HEK293 (cell line): ENCODE data around the gene CHID1.

ENCODE experiments used
- CTCF ChIP-seq: fragments of 450-650 bp; formaldehyde crosslinking; IDR thresholded peaks from 2 replicates; pipeline ENCODE4 v1.5.1; 2016; ENCODE audit warnings: missing biosample characterization, missing genetic modification characterization
- KLF9 ChIP-seq: fragments of 450-650 bp; formaldehyde crosslinking; IDR thresholded peaks from 2 replicates; pipeline ENCODE4 v1.5.1; 2016; ENCODE audit warnings: missing biosample characterization, missing genetic modification characterization, low read depth
- REST ChIP-seq: fragments of 450-650 bp; formaldehyde crosslinking; IDR thresholded peaks from 2 replicates; pipeline ENCODE4 v1.5.1; 2016; ENCODE audit warnings: missing biosample characterization, missing genetic modification characterization
- ZEB2 ChIP-seq: fragments of 450-650 bp; formaldehyde crosslinking; IDR thresholded peaks from 2 replicates; pipeline ENCODE4 v1.5.1; 2016; ENCODE audit warnings: missing biosample characterization, missing genetic modification characterization
- ZNF138 ChIP-seq: fragments of 450-650 bp; formaldehyde crosslinking; IDR thresholded peaks from 2 replicates; pipeline ENCODE4 v1.5.1; 2016; ENCODE audit warnings: missing biosample characterization, missing genetic modification characterization, borderline replicate concordance
- ZNF148 ChIP-seq: fragments of 450-650 bp; formaldehyde crosslinking; IDR thresholded peaks from 2 replicates; pipeline ENCODE4 v1.5.0; 2017; ENCODE audit warnings: missing biosample characterization, missing genetic modification characterization, borderline replicate concordance
- ZNF24 ChIP-seq: fragments of 450-650 bp; formaldehyde crosslinking; IDR thresholded peaks from 2 replicates; pipeline ENCODE4 v1.5.1; 2016; ENCODE audit warnings: missing biosample characterization, missing genetic modification characterization
- ZNF501 ChIP-seq: fragments of 450-650 bp; formaldehyde crosslinking; IDR thresholded peaks from 2 replicates; pipeline ENCODE4 v1.5.1; 2016; ENCODE audit warnings: missing biosample characterization, missing genetic modification characterization
- ZNF76 ChIP-seq: fragments of 450-650 bp; formaldehyde crosslinking; IDR thresholded peaks from 2 replicates; pipeline ENCODE4; 2016; ENCODE audit warnings: low read depth, missing biosample characterization, missing genetic modification characterization, borderline replicate concordance
- ZSCAN23 ChIP-seq: fragments of 450-650 bp; formaldehyde crosslinking; IDR thresholded peaks from 2 replicates; pipeline ENCODE4 v1.5.1; 2016; ENCODE audit warnings: missing biosample characterization, missing genetic modification characterization

GRCh38 chr11:957212-957920 is 46.8 kb upstream of the CHID1 start:
- TF ChIP-seq CTCF (tag by site-specific recombination) (no peak), ZNF24 (tag by site-specific recombination) (no peak), REST (tag by site-specific recombination) (no peak), ZNF501 (tag by site-specific recombination) (no peak), KLF9 (tag by site-specific recombination) (no peak), ZNF148 (tag by site-specific recombination) (no peak), ZEB2 (tag by site-specific recombination) (no peak), ZNF76 (no peak), ZSCAN23 (tag by site-specific recombination) (no peak), ZNF138 (tag by site-specific recombination) (no peak)
